ENCODE measurements around the gene BTBD16. TPM values are rescaled to one million over a fixed set of nuclear protein-coding genes. Genes with fewer than 3 reads are reported as not detected.

BTBD16 gene
- total and polyA plus RNA-seq, 2 of the 4 experiments (the other 2 are of a cell fraction) = not detected

GRCh38 chr10:122254831-122255230 lies 16.3 kb upstream of the BTBD16 start:
- BruUV-seq (replicated peaks) = no TSS peak
- in situ Hi-C loops (cut with MboI; ENCODE audit: low sequenced_read_pairs) = no loop called here

More at GRCh38 chr10:122254831-122255230, 16.3 kb upstream of the BTBD16 start:
- no peak overlapping the region for H3K23ac ChIP-seq (ENCODE audit: low read depth, low read length)
- no peak overlapping the region for H4K91ac ChIP-seq (ENCODE audit: insufficient read depth, low read depth, low read length)
- peaks cover 6% of the 10 kb centered on the region; the same call in 1 of the 2 replicates for H3K4me1 ChIP-seq (ENCODE audit: control insufficient read depth, insufficient read depth, low read length)
- no peak overlapping the region for H3K4me2 ChIP-seq (ENCODE audit: low read depth, low read length)
- H2AK5ac ChIP-seq (ENCODE audit: low read depth, low read length) = no peak overlapping the region
- no peak overlapping the region for H4K5ac ChIP-seq (ENCODE audit: low read depth, low read length)
- no peak overlapping the region for H3K14ac ChIP-seq (replicated peaks; ENCODE audit: low read depth, low read length)
- intact Hi-C loops (cut with micrococcal nuclease) (no loop called here), dilution Hi-C loops (cut with HindIII; ENCODE audit: low sequenced_read_pairs, unreplicated experiment) (no loop called here)
- no peaks in the 10 kb centered on the region for H3K79me1 ChIP-seq (ENCODE audit: low read depth in 1 of 2, low read length in 2 of 2)
- no peak overlapping the region for H2BK5ac ChIP-seq (ENCODE audit: low read depth, low read length, poor library complexity, severe bottlenecking)
- TF ChIP-seq ELK1 (IDR thresholded peaks at IDR 0.05; ENCODE audit: borderline replicate concordance, low read depth, low read length) = no peak
- no peak for TF ChIP-seq MAZ (IDR thresholded peaks at IDR 0.05; ENCODE audit: borderline replicate concordance, low read depth, low read length)
- TF ChIP-seq RAD21 (IDR thresholded peaks at IDR 0.05; ENCODE audit: low read length) = no peak
- no peak for TF ChIP-seq RCOR1 (IDR thresholded peaks at IDR 0.05; ENCODE audit: insufficient replicate concordance, low read length)
- no peak for TF ChIP-seq FOS (IDR thresholded peaks at IDR 0.05; ENCODE audit: low read depth, low read length)
- H2BK20ac ChIP-seq (ENCODE audit: low read depth, low read length) = no peak overlapping the region
- POLR2A ChIA-PET (ENCODE audit: unreplicated experiment) = no interaction called here
- no peak overlapping the region for H3K4me3 ChIP-seq (ENCODE audit: insufficient read depth, low read depth, low read length)
- no peak overlapping the region for H3K9ac ChIP-seq (ENCODE audit: low read depth, low read length)
- no peak overlapping the region for H2BK120ac ChIP-seq (ENCODE audit: low read depth, low read length)
- no peaks in the 10 kb centered on the region; the same call in 1 of the 2 replicates for H3K36me3 ChIP-seq (ENCODE audit: control insufficient read depth, insufficient read depth, low read length)
- peaks cover 5% of the 10 kb centered on the region; the same call in 1 of the 2 replicates for H3K9me1 ChIP-seq (ENCODE audit: insufficient read depth, low read length)
- no peak overlapping the region for H2AK9ac ChIP-seq (replicated peaks; ENCODE audit: low read depth, low read length, poor library complexity)
- no peak for DNase-seq
- 88% methylated on average over 1 of the region's 5 CpGs; no CpG with 5 or more reads in 1 of the 2 experiments for WGBS, 2 experiments (ENCODE audit: extremely low coverage in 2 of 2, insufficient read length in 1 of 2)
- H3K4ac ChIP-seq (ENCODE audit: low read depth, low read length) = no peak overlapping the region
- ATAC-seq (ENCODE audit: low read depth) = no peak
- H4K20me1 ChIP-seq (ENCODE audit: insufficient read depth, low read length) = no peaks in the 10 kb centered on the region
- no peak overlapping the region for H3K56ac ChIP-seq (ENCODE audit: extremely low read depth, insufficient read depth, low read length)
- no peak overlapping the region for H4K8ac ChIP-seq (ENCODE audit: low read depth in 2 of 2, low read length in 2 of 2)
- H3K27me3 ChIP-seq (ENCODE audit: control insufficient read depth, insufficient read depth, low read length) = no peaks in the 10 kb centered on the region
- H2AFZ ChIP-seq (replicated peaks; ENCODE audit: low read length, poor library complexity) = no peak overlapping the region
- no peak overlapping the region for H3K27ac ChIP-seq (ENCODE audit: insufficient read depth, low read length)
- no peak overlapping the region for H3K18ac ChIP-seq (ENCODE audit: low read depth, low read length)
- H2BK15ac ChIP-seq (ENCODE audit: low read depth, low read length) = no peak overlapping the region
- CTCF ChIA-PET = no interaction called here
- H3K9me3 ChIP-seq (ENCODE audit: control insufficient read depth, insufficient read depth, low read length) = no peaks in the 10 kb centered on the region

All from IMR-90 (cell line).